Midbrain (tissue), 1 donor: ENCODE data around the gene BBS7.
A peak's percentile ranks its signal among the peaks of the same experiment; 100 is the strongest.

Experiments used
- DNase-seq: peaks from one replicate; lab custom pipeline; 2025; lab: John Stamatoyannopoulos, UW

The BBS7 gene

DNA sequence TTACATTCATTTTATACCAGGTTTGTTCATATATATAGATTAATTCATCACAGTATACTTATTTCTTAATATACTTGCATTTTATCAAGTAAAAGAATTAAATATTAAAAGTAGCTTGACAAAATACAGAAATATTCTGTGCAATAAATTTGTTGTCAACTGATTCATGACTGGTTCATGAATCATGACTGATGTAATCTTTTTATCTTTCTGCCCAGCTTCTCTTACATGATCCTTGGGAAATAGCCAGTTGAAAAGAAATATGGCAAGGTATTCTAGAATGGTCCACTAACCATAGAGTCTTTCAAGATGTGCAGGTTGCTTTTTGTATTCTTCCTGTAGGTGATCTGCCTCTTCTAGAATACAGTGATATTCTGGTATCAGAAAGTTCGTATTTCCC is 42.4 kb downstream of the BBS7 start:
- no peak for DNase-seq

DNA sequence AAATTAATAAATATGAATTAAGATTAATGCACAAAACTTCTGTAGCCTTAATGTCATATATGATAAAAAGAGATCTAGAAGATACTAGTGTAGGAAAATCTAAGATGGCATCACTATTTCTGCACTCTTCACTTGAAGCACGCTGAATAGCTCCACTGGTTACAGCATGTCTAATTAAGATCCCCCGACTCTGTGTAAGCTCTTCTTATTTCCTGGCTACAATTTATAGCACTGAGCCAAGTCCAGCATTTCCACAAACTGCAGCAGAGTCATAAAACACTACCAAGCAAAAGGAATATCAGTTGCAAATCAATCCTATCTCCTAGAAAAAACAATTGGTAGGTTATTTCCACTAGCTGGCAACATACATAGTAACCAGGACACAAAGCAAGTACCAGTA is 45.3 kb downstream of the BBS7 start:
- DNase-seq, result no peak

DNA sequence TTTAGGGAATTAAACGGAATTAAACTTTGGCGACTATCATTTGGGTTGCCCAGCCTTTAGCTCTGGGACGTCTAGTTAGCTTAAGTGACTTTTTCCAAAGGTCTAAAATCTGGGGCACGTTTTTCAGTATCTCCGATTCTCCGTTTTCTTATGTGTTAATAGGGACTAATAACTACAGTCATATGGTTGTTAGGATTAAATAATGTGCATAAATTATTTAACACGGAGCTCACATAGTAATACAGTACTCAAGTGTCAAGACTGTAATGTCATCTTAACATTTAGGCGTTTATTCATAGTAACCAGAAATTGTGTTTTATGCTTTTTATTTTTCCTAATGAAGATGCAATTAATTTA is 46.1 kb downstream of the BBS7 start:
- no peak for DNase-seq

DNA sequence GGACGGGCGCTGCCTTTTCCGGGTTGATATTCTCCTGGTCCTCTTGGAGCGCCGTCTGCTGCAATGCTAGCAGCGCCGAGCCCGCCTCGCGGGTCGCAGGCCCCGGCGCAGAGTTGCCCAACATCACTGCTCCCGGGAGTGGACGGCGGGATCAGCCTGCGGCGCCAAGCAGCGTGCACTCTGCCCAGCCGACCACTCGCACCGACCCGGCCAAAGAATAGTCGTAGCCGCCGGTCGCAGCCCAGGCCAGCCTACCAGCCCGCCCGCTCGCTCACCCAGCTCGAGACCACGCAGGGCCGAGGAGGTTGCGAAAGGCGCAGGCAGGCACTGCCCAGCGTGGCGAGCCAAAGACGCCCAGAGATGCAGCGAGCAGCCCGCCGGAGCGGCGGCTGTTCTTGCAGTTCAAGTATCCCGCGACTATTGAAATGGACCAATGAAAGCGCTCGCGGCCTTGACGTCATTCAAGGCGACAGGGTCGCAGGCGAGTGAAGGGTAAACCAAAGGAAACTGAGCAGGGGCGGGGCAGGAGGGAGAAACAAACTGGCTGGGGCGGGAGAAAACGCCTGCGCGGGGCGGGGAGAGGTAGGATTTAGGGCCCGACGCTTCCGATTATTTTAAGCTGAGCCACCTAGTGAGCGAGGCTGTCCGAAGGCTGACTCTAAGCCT is 46.6 kb downstream of the BBS7 start, which contains the start of gene CCNA2:
Gene CCNA2 (minus strand): TSS at position 379 of the 666 bp plus-strand sequence. CDS start 255 bp downstream, at position 124.
- DNase-seq, result peak; percentile 96

DNA sequence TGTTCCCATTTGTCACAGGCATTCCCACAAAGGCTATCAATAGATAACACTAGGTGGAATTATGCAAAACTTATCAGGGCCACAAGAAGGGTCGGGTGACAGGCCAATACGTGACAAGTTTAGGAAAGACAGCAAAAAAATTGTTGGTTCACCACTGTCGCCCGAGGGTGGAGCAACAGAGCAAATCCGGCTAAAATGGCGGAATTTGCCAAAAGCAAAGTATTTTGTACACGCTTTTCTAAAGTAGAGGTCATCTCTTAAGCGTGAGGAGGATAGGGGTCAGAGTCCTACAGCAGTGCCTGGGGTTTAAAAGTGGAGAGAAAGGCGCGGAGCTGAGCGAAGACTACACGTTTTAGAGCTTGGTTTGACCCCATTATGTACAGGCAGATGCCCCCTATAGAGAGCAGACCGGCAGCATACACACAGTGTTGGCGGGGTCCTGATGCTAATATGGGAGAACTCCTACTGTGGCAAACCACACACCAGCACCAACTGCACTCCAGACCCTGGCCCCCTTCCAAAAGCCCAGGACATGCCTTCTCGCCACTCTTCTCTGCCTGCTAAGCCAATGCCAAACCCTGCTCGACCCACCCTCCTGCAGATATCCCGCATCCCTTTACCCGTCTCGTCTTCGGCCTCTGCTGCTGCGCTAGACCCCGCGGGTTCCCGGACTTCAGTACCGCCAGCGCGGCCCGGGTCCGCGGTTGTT is 47.3 kb downstream of the BBS7 start:
- no peak for DNase-seq

DNA sequence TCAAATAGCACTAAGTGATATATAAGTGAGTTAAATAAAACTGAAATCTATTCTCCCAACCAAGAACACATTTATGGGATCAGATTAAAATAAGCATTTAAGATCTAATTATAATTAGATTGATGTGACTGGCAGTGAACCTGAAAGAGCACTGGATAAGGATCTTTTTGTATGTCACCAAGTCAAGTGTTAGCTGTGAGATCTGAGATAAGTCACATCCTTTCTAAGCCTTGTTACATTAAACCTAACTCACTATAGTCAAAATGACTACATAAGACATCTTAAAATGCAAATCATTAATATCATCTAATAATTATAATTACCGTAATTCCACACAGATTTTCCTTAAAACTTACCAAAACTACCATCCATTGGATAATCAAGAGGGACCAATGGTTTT is 48.2 kb downstream of the BBS7 start:
- DNase-seq, result no peak

DNA sequence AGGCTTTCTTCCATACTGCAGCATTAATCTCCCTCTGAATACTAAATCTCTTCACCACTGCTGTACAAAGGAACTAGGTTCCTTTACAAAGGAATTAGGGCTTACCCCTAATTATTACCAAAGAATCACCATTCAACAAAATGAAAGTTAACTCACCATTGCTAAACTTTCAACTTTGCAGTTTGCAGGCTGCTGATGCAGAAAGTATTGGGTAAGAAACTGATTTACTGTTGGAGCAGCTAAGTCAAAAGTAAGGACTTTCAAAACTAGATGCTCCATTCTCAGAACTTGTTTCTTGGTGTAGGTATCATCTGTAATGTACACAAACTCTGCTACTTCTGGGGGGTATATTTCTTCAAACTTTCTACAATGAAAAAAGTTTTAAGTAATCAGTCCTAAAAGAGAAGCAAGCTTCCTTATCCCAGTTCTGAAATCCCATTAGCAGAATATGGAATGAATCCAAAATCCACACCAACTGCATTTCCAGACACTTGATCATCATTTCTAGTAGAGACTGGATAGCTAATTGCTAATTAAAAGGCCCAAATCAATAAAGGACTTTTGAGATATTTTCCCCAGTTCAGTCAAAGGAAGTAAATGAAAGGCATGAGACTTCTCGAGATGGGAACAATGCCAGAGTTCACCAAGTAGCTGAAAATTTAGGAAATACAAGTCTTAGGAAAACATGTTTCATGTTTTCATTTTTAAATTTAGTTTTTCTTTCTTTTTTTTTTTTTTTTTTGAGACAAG is 50.9 kb downstream of the BBS7 start:
- no peak for DNase-seq

DNA sequence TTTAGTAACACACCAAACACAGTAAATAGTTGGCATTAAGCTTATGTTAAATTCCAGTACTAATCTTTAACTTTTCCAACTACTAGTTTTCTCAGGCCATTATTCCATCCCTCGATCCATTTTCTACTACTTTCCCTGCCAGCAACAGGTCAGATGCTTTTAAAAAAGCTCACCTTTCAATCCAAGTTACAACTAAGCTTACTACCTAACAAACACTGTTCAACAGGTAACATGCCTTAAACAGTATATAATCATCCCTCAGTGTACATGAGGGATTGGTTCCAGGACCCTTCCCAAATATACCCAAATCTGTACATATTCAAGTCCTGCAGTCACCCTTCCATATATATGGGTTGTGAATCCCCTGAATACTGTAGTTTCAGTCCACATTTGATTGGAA is 52.1 kb downstream of the BBS7 start:
- no peak for DNase-seq

DNA sequence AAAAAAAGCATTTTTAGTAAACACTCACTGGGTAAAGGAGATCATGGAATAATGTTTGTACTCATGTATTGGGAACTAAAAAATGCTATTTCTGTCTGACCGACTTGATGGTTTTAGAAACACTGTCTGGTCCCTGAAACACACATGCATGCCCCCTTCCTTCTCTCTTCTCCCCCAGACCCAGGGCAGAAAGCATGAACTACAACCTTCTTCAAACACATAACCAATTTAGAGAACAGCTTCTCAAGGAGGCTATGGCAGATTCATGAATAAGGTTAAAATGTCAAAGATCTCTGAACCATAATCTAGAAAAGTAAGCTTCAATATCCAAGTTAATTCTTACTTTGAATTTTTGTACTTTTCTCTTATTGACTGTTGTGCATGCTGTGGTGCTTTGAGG is 52.6 kb downstream of the BBS7 start:
- DNase-seq, result no peak

DNA sequence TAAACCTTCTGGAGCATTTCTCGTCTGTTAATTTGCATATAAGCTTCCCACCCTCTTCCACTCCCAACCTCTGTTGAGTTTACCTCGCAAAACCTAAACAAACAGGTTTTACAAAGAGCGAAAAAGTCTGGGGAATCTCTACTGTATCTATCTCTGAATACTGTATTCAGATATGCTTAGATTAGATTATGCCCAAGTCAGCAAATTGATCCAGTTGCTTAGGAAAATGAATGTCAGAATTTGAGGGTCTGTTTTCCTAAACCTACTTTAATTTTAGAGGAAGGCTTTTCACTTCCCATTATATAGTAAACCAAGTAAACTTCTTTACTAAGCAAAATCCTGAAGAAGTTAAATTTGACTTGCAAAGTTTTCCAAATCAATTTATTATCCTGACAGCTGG is 53.3 kb downstream of the BBS7 start:
- no peak for DNase-seq

DNA sequence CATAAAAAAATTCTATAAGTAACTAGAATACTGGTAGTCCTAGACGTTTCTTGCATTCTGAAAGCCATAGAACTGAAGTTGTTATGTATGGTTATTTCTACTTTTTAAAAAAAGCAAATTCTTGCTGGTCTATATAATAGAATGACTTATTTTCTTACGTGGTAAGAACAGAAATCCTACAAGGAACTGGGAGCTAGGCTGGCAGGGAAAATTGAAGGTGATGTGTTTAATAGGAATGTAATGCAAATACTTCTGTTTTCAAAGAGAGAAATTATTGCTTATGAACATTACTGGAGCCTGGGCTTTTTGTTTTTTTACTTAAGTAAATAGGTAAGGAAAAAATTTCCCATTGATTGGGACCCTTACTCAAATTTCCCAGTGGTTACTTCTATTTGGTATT is 55.5 kb downstream of the BBS7 start:
- no peak for DNase-seq

DNA sequence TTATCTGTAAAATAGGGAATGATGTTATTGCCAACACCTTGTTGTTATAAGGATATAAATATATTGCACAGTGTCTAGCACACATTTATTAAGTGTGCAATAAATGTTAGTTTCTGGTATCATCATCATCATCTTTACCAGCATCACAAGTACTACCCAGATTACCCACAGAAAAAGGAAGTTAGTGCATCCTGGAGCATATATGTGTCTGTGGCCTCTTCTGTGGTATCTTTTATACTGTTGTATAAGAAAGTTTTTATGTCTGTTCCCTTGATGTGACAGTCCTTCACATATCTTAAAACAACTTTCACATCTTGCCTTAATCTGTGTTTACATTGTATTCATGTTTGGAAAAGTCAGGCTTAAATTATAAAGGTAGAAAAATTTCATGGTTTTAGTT is 59.2 kb downstream of the BBS7 start:
- DNase-seq, result no peak

DNA sequence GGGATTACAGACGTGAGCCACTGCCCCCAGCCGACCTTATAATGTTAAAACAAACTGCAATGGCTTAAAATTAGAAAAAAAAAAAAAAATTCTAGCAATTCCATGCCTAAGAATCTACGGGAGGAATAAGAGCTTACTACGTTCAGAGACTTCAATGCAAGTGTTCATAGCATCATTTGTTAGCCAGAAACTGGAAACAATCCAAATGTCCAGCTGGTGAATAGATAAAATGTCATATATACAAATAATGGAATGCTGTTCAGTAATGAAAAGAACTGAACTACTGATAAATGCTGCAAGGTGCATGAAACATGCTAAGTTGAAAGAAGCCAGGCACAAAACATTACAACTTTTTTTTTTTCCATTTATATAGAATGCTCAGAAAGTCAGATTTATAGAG is 63.9 kb downstream of the BBS7 start:
- no peak for DNase-seq

DNA sequence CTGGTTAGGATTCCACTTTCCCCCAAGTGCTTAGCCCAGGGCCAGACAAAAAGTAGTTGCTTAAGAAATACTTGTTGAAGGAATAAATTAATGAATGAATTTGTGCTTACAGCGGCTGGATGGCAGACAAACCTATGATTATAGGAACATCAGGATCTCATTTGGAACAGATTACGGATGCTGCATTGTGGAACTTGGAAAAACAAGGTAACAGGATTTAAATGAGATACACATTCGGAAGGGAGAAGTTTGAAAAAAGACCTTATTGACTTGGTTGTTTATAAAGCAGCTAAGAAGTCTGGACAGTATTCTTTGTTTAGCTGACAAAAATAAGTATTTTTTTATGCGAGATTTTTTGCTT is 68.6 kb downstream of the BBS7 start:
- DNase-seq, result no peak

DNA sequence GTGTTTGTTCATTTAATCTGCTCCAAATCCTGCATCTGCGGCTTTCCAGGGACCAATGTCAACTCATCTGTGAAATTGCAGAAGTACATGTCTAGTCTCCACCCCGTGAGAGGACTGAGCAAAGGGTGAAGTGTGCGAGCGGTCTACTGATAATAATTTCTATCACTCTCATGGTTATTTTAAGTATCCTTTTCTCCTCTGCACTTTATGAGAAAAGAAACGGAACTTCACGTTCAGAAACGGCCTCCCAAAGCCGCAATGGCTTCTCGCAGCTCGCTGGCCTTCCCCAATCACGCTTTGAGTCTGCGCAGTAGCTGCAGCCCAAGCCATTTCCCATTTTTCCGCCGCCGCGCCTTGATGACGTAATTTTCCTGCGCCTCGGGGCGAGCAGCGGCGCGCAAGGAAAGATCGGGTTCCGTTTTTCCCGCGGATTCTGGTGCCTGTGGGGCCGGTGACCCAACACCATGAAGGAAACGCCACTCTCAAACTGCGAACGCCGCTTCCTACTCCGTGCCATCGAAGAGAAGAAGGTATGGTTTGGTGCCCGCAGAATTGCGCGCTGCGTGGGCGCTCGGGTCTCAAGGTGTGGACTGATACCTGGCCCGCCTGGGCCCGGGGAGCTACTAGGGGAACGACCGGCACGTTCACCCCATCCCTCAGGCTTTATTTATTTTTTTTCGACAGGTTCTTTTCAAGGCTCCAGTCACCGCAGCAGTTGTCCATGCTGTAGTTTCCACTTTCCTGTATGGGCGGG is 69.1 kb downstream of the BBS7 start, which contains the start of gene EXOSC9:
Gene EXOSC9 (plus strand): TSS at position 363 of the 754 bp plus-strand sequence. CDS start 102 bp downstream, at position 465.
- DNase-seq, result peak; percentile 93

DNA sequence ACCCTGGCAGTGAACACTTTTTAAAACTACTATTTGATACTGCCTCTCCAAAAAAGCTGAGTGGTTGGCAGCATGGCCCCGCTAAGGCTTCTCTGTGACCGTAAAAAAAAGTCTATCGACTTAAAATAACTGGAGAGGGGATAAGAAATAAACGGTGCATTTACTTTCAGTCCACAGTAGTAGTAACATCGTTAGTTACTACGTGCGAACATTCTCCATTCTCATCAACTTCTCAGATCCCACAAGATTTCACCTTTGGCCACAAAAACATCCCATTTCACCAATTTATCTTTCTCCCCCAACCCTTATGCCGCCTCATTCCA is 69.7 kb downstream of the BBS7 start:
- DNase-seq, result no peak

DNA sequence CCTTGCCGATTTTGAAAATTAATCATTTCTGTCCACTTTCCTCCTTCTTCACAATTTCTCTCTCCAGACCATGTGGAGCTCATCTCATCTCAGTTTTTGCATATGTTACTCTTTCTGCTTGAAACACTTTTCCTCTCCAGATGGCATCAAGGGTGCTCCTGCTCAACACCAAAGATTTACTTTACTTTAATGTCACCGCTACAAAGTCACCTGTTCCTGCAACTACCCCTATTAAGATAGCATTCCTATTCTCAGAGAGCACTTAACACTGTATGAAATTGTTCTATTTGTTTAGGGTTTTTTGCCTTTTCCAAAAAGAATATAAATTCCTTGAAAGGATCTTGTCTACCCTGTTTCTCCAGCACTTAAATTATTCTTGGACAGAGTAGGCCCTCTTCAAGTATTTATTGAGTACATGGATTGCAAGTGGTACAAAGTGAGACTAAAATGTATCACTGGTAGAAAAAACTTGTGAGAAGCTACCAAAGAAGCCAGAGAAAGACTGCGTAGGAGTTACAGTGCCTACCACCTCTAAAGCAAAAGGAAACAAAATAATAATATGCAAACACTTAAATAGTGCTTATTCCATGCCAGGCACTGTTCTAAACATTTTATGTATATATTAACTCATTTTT is 70.3 kb downstream of the BBS7 start:
- DNase-seq, result no peak

DNA sequence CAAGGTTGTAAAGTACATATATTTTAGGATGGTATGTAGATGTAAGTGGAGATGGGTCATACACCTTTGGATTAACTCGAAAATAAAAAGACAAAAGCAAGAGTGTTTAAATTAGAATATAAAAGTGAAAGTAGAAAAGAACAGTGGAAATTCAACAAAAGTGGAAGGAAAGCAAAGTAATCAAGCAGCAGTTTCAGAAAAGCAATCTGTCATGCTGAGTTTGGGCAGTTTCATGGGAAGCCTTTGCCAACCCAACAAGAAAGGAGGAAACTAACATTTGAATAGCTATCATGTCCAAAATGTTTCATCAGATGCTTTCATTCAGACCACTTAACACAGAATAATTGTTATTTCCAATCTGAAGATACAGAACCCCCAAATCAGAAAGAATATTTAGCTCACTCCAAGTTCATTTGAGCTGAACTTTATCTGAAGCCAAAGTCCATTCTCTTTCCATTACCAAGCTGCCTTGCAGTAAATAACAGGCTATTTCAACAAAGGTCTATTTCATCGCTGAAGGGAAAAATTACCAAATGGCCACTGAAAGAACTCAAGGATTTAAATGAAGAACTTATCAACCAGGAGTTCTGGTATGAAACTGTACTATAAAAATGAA is 71.0 kb downstream of the BBS7 start:
- no peak for DNase-seq

DNA sequence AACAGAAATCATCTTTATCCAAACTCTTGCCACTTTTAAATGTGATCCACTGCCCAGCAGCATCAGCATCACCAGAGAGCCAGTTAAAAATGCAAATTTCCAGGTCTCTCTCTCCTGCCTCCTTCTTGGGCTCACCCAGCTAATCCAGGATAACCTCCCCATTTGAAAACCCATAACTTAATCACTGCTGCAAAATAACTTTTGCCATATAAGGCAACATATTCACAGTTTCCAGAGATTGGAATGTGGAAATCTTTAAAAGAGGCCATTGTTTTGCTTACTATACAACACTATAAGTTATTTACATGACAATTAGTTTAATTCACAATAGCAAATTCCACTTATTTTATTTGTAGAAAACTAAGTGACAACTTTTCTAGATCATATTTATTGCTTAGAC is 74.0 kb downstream of the BBS7 start:
- DNase-seq, result no peak

DNA sequence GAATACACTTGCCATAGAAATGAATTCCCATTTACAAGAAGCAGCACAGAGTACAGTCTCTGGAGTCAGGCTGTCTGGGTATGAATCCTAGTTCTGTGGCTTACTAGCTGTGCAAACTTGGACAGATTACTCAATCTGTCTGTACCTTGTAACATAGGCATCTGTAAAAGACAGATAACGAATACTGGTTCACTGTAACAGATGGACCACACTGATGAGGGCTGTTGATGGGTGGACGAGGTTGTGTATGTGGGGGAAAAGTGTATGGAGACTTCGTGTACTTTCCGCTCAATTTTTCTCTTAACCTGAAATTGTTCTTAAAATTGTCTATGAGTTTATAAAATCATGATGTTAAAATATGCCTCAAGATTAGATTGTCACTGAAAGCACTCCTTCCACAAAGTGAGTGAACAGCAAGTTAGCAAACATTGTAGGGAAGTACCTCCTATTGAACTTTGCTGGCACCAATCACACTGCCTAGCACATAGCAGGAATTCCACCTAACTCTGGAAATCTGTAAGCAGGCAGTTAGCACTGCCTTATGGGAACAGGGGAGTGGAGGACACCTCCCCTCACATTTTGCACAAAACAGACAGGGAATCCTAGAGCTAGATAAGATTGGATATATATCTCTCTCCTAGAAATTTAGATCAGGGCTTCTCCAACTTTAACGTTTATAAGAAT is 75.6 kb downstream of the BBS7 start:
- DNase-seq, result no peak

DNA sequence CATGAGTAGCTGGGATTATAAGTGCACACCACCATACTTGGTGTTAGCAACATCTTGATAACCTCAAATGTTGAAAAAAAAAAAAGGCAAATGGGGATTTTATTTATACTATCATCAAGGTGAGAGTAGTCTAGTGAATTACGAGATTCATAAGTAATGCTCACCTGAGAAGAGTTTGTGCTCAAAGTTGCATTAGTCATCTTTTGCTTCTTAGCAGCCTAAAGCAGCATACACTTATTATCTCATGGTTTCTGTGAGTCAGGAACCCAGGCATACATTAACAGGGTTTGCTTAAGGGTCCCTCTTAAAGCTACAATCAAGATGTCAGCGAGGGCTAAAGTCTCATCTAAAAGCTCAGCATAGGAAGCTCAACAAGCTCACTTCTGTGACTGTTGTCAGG is 77.3 kb downstream of the BBS7 start:
- DNase-seq, result no peak
